Mesodermal cell (in vitro differentiated cells): ENCODE measurements around the gene ARHGAP24.

Experiments used
- H3K27ac ChIP-seq: 2 replicates; pipeline ENCODE4 v1.7.0; 2013; ENCODE audit warnings: mild to moderate bottlenecking, low read depth, low read length, moderate library complexity; ENCODE audit not compliant: severe bottlenecking
- H3K36me3 ChIP-seq: 2 replicates; pipeline ENCODE4 v1.7.1; 2013; ENCODE audit warnings: mild to moderate bottlenecking, low read length, moderate library complexity; ENCODE audit not compliant: control insufficient read depth, insufficient read depth
- H3K4me1 ChIP-seq: one replicate; pipeline ENCODE4 v1.7.1; 2013; ENCODE audit warnings: mild to moderate bottlenecking, low read length; ENCODE audit not compliant: insufficient read depth, control insufficient read depth, poor library complexity, severe bottlenecking
- H3K4me3 ChIP-seq: 2 replicates; pipeline ENCODE4 v1.7.0; 2013; ENCODE audit warnings: low read length, control low read depth, mild to moderate bottlenecking; ENCODE audit not compliant: insufficient read depth, poor library complexity, severe bottlenecking; ENCODE audit errors: extremely low read depth
- H3K9me3 ChIP-seq: 2 replicates; pipeline ENCODE4 v1.7.1; 2013; ENCODE audit warnings: mild to moderate bottlenecking, low read length, moderate library complexity; ENCODE audit not compliant: control insufficient read depth
- WGBS, 2 experiments: methylation state at CpG; one replicate each; pipeline ENCODE4 v1.1.5; 2013; ENCODE audit warnings: missing lambda C conversion rate in 2 of 2; ENCODE audit not compliant: insufficient coverage in 2 of 2; 5-methylcytosine and 5-hydroxymethylcytosine counted together

ARHGAP24 gene

GRCh38 chr4:85788604-85789003, 313.7 kb downstream of the ARHGAP24 start:
- no peaks in the 10 kb centered on the region for H3K36me3 ChIP-seq
- H3K9me3 ChIP-seq: no peaks in the 10 kb centered on the region
- H3K4me3 ChIP-seq: no peak overlapping the region
- no peak overlapping the region for H3K27ac ChIP-seq
- H3K4me1 ChIP-seq: no peaks in the 10 kb centered on the region
- 100% methylated on average over 1 of the region's 2 CpGs; no CpG with 5 or more reads in 1 of the 2 experiments for WGBS, 2 experiments

- H3K27ac ChIP-seq: no peak overlapping the region
- no peak overlapping the region for H3K4me3 ChIP-seq
- H3K36me3 ChIP-seq: no peaks in the 10 kb centered on the region
- WGBS, 2 experiments: 100% methylated on average over 1 of the region's 3 CpGs
- H3K4me1 ChIP-seq: no peaks in the 10 kb centered on the region
- no peaks in the 10 kb centered on the region for H3K9me3 ChIP-seq
Observed at GRCh38 chr4:85789241-85789640, 314.3 kb downstream of the ARHGAP24 start.

DNA sequence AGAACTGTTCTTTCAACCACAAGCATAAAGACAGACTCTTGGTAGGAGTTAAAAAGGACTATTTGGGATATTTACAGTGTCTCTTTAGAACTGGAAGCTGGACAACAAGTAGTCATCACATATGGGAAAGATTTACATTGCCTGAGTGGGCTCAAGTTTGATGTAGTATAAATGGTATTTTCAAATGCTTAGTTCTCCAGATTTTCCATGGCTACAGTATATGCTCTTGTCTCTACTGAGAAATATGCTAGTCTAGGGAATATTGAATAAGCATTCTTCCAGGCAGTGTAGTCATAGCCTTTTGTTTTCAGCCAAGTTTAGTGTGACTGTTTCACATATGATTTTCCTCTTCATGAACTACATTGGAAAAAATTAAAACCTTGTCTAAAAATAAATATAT, 315.6 kb downstream of the ARHGAP24 start:
- Histone ChIP-seq H3K27ac (no peak overlapping the region), H3K4me1 (no peaks in the 10 kb centered on the region)

DNA sequence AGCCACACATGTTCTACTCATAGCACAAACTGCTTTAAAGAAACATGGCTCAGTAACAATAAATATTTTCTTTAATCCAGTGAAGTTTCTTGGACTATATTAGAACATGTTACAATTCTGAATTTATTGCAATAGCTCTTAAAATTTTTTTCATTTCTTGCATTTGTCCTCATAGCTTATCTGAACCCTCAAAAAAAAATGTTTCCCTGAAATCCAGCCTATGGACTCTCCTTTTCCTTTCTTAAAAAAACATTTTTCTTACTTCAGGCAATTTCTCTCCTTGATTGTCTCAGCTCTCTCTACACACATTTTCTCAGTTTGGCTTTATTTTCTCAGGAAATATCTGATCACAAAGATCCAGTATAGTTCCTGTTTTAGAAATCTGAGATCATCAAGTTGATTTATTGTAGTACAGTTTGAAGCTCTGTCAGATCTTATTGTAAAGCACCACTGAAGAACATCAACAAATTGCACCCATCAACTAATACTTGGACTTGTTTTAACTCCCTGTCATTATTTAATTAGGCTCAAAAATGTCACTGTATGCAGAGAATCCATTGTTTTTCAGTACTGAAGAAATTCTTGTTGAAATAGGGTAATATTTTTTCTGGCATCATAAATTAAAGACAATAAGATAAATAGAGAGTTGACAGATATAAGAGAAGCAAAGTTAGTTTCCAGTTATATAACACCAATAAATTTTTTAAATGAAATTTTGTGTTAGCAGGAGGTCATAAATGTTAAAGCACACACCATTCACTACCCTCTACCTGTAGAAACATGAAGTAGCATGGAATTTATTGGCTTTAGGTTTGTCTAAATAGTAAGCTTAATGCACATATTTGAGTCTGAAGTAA, 317.7 kb downstream of the ARHGAP24 start:
- Histone ChIP-seq H3K27ac (no peak overlapping the region), H3K9me3 (peaks cover 2% of the 10 kb centered on the region), H3K4me1 (no peaks in the 10 kb centered on the region), H3K36me3 (no peaks in the 10 kb centered on the region), H3K4me3 (no peak overlapping the region)

More for the DNA sequence above, 315.6 kb downstream of the ARHGAP24 start:
- Histone ChIP-seq H3K9me3 (no peaks in the 10 kb centered on the region), H3K36me3 (no peaks in the 10 kb centered on the region), H3K4me3 (no peak overlapping the region)

GRCh38 chr4:85793233-85793585, 318.3 kb downstream of the ARHGAP24 start:
- no peaks in the 10 kb centered on the region for H3K4me1 ChIP-seq
- peaks cover 3% of the 10 kb centered on the region for H3K9me3 ChIP-seq
- H3K36me3 ChIP-seq: no peaks in the 10 kb centered on the region
- H3K27ac ChIP-seq: no peak overlapping the region
- H3K4me3 ChIP-seq: no peak overlapping the region
- WGBS, 2 experiments: 100% methylated on average over 1 of the region's 3 CpGs

GRCh38 chr4:85798012-85798770, 323.2 kb downstream of the ARHGAP24 start:
- Histone ChIP-seq H3K9me3 (peaks cover 3% of the 10 kb centered on the region), H3K27ac (no peak overlapping the region), H3K4me1 (no peaks in the 10 kb centered on the region), H3K36me3 (no peaks in the 10 kb centered on the region), H3K4me3 (no peak overlapping the region)
- WGBS, 2 experiments: 89% methylated on average over 1 of the region's 2 CpGs; no CpG with 5 or more reads in 1 of the 2 experiments

- WGBS, 2 experiments: no CpG with 5 or more reads among the region's 4 CpGs
- H3K27ac ChIP-seq: no peak overlapping the region
- no peak overlapping the region for H3K4me3 ChIP-seq
- no peaks in the 10 kb centered on the region for H3K36me3 ChIP-seq
- H3K4me1 ChIP-seq: no peaks in the 10 kb centered on the region
- no peaks in the 10 kb centered on the region for H3K9me3 ChIP-seq
Observed at GRCh38 chr4:85803856-85804255, 328.9 kb downstream of the ARHGAP24 start.

GRCh38 chr4:85805891-85806290, 330.9 kb downstream of the ARHGAP24 start:
- Histone ChIP-seq H3K9me3 (no peaks in the 10 kb centered on the region), H3K4me1 (no peaks in the 10 kb centered on the region), H3K36me3 (no peaks in the 10 kb centered on the region), H3K27ac (no peak overlapping the region), H3K4me3 (no peak overlapping the region)
- WGBS, 2 experiments: 100% methylated on average over 1 of the region's 1 CpG

DNA sequence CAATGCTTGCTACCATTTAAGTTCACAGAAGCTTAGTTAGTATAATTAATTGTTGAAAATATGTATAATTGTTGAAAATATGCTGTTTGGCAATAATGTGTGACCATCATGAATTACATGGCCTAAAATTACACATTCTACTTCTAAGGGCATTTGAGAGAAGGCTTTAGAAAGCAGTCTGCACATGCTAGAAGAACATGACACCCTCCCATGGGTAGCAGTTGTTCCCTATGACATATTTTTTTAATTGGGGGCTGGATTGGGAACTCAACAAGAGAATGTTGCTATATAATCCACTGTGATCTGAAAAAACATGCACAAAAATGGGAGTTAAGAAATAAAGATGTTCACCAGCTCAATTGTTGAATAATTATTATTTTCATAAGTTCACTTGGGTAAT, 331.4 kb downstream of the ARHGAP24 start:
- H3K27ac ChIP-seq: no peak overlapping the region
- H3K4me3 ChIP-seq: no peak overlapping the region
- no peaks in the 10 kb centered on the region for H3K9me3 ChIP-seq
- no peaks in the 10 kb centered on the region for H3K4me1 ChIP-seq
- no peaks in the 10 kb centered on the region for H3K36me3 ChIP-seq

DNA sequence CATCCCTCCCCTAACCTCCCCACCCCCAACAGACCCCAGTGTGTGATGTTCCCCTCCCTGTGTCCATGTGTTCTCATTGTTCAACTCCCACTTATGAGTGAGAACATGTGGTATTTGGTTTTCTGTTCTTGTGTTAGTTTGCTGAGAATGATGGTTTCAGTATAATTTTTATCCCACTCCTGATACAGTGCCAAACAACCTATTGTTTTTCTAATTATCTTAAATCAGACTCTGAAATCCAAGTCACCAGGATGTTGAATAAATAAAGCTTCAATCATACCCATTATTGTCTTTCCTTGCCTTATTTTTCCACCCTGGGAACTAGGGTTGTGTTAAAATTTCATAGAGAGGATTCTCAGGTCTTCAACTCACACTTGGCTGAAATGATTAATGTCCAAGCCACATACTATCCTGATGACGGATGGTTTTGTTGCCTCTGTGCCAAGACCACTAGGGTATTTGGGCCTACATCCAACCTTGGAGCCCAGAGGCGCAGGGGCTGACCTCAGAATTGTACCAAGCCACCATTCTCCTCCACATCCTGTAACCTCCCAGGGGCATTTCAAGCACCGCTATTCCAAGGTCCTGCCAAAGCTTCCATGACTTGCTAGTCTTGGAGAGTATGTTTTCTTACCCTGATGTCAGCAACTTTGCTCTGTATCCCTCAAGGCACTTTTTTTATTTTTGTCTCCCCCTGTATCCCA, 332.4 kb downstream of the ARHGAP24 start:
- no peak overlapping the region for H3K27ac ChIP-seq
- no peak overlapping the region for H3K4me3 ChIP-seq
- WGBS, 2 experiments: 80 to 95% methylated on average over 1 to 2 of the region's 3 CpGs
- no peaks in the 10 kb centered on the region for H3K9me3 ChIP-seq
- no peaks in the 10 kb centered on the region for H3K36me3 ChIP-seq
- H3K4me1 ChIP-seq: no peaks in the 10 kb centered on the region
